ENCODE data around the gene MT1F.

DNA sequence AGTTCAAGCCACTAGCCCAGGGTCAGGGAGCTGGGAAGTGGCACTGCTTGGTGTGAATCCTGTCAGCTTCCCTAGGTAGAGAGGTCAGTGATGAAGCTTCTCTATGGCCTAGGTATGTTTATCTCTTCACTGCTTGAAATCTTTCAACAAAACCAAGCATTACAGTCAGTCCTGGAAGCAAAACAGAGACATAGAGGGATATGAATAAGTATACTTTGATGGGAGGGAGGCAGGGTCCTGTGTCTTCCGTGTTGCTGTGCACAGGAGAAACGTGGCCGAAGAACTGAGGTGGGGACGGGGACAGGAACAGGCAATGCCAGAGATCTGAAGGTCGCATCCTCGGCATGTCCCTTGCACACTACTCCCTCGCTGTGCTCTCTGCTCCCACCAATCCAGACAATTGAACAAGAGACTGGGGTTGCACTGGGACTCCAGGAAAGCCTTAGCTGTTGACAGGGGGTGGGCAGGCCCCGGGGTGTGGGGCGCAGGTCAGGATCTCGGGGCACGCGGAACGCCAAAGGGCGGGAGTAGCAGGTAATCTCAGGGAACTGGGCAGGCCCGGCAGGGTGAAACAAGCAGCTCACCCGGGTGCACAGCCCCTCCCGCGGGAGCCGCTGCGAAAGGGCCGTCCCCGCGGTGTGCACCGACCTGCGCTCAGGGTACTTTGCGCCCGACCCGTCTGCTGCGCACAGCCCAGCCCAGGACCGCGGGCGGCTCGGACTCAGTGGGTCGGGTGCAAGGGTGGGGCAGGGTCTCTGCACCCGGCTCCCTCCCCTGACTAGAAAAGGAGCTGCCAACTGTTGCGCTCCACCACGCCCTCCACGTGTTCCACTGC, 11.5 kb downstream of the MT1F start, which contains the start of gene MT1H:
- TF ChIP-seq, protein P1, sequence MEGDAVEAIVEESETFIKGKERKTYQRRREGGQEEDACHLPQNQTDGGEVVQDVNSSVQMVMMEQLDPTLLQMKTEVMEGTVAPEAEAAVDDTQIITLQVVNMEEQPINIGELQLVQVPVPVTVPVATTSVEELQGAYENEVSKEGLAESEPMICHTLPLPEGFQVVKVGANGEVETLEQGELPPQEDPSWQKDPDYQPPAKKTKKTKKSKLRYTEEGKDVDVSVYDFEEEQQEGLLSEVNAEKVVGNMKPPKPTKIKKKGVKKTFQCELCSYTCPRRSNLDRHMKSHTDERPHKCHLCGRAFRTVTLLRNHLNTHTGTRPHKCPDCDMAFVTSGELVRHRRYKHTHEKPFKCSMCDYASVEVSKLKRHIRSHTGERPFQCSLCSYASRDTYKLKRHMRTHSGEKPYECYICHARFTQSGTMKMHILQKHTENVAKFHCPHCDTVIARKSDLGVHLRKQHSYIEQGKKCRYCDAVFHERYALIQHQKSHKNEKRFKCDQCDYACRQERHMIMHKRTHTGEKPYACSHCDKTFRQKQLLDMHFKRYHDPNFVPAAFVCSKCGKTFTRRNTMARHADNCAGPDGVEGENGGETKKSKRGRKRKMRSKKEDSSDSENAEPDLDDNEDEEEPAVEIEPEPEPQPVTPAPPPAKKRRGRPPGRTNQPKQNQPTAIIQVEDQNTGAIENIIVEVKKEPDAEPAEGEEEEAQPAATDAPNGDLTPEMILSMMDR (conservative IDR thresholded peaks at IDR 0.05; ENCODE audit: low read depth, low read length), result no peak
- TF ChIP-seq EZH2phosphoT487 (IDR thresholded peaks at IDR 0.05; ENCODE audit: borderline replicate concordance, low read length) (no peak), EZH2 (IDR thresholded peaks at IDR 0.05; ENCODE audit: low read length, unreplicated experiment) (no peak)
